T47D (cell line): Measurements from ENCODE around the gene RNF121.

Experiments
- DNase-seq, 2 experiments: peaks; one replicate each; pipeline versions ENCODE4 v3.0.0 to v3.0.0-alpha.2; 2011 to 2012; ENCODE audit warnings: low read depth in 1 of 2, low spot score in 1 of 2
- JUND ChIP-seq: IDR thresholded peaks from 2 replicates; pipeline ENCODE4 v1.6.1; 2012; ENCODE audit warnings: low read depth
- in situ Hi-C: cut with HindIII; loops from 2 replicates; pipeline ENCODE4 v1.10.0; 2016; ENCODE audit warnings: low sequenced_read_pairs, low pct_unique_long_range_greater_than_20kb

The RNF121 gene

GRCh38 chr11:72041364-72042063 lies 112.7 kb downstream of the RNF121 start:
- DNase-seq, result peak; percentile 56 to 95
- TF ChIP-seq JUND, result no peak
- in situ Hi-C loops, result no loop called here

GRCh38 chr11:72042064-72042745 lies 113.4 kb downstream of the RNF121 start:
- no peak for TF ChIP-seq JUND
- no peak for DNase-seq
- in situ Hi-C loops, result no loop called here

GRCh38 chr11:72045849-72046248 lies 117.0 kb downstream of the RNF121 start:
- TF ChIP-seq JUND, result no peak
- in situ Hi-C loops, result no loop called here
- no peak for DNase-seq
